Inflammatory macrophage treated with lipopolysaccharide for 1 hour (primary cell): ENCODE measurements around the gene TRAPPC12.

ENCODE experiments used
- DNase-seq, 2 donors: peaks; one replicate each; pipeline ENCODE4 v3.0.0-alpha.2; 2020 to 2022

The TRAPPC12 gene

DNA sequence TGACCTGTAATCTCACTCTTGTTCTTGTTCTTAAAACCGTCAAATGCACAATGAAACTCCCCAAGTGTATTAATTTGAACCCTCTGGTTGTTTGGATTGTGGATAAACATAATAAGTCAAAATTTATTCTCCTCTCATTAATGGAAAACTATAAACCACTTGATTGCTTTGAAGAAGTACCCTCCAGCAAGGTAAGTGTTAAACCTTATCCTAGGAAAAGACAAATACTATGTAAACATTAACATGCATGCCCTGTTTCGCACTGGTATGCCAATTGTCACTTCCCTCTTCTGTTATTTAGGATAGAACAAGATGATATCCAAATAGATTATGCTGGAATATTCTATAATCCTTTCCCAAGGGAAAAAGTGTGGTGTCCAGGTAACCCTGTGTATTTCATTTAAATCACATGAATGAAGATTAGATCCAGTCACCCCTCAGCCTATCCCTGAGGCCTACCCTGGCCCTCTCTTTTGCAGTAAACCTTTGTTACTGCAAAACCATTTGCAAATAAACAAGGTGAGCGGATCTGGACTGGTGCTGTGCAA, 138.5 kb downstream of the TRAPPC12 start:
- no peak for DNase-seq

GRCh38 chr2:3518496-3519254, 139.2 kb downstream of the TRAPPC12 start:
- DNase-seq = peak; percentile 93 to 96

- peak; percentile 83 to 88 for DNase-seq
Measured at GRCh38 chr2:3519255-3520205, 140.0 kb downstream of the TRAPPC12 start, which contains the start of gene ADI1. ADI1 (minus strand) TSS chr2:3519531; CDS start chr2:3519487, 44 bp downstream.

DNA sequence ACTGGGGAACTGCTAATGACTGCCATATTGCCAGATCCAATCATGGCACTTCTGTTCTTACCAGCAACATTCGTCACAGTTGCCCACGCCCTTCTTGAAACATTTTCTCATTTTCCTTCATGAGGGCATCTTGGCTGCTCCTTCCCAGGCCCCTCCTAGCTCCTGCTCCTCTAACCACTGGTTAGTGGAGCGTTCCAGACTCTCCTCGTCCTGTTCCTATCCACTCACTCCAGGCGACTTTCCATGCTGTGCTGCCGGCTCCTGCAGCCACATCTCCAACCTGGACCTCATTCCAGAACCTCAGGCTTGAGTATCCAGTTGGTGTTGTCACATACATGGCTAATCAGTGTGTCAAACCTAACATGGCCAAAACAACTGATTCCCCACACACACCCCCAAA, 141.1 kb downstream of the TRAPPC12 start:
- DNase-seq = no peak

GRCh38 chr2:3522961-3523421, 143.5 kb downstream of the TRAPPC12 start:
- no peak for DNase-seq

- peak; percentile 70 to 78 for DNase-seq
Measured at GRCh38 chr2:3523551-3524041, 144.1 kb downstream of the TRAPPC12 start.

DNA sequence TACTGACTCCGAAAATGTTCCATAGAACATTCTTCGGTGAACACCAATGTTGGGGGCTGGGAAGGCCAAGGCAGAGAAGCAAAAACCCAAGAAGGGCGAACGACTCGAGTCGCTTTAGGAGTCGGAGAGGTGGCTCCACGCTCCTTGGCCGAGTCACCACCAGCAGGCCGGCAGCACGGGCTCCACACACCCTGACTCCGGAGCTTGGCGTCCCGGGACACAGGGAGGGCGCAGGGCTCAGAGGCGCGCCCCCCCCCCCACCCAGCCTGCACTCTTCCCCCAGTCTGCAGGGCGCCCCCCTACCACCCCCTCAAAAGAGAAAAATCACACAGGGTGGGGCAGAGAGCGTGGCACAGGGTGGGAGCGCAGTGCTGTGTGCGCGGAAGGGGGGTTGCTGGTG, 147.4 kb downstream of the TRAPPC12 start:
- no peak for DNase-seq

DNA sequence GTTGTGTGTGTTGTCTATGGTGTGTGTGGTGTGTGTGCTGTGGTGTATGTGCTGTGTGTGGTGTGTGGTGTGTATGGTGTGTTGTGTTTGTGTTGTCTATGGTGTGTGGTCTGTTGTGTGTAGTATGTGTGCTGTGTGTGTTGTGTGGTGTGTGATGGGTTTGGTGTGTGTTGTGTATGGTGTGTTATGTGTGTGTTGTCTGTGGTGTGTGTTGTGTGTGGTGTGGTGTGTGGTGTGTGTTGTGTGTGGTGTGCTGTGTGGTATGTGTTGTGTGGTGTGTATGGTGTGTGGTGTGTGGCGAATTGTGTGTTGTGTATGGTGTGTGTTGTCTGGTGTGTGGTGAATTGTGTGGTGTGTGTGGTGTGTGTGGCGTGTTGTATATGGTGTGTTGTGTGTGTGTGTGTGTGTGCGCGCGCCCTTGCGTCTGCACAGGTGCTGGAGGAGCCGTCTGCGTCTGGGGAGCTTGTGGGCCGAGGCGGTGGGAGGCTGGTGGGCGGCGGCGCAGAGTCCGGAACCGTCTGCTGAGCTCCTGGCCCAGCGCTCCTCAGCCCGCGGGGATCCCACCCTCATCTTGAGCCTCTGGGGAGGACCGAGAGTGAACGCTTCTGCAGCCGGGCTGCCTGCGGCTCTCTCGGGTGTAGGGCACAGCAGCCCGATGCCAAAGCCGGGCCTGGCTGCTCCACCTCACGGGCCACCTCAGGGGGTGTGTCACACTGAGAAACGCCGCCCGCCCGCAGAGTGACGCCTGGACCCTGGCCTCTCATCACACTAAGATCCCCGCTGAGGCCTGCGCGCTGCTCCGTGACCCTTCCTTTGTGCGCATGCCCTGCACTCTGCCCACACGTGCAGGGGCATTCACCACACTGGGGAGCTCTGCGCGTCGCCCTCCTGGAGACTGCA, 148.6 kb downstream of the TRAPPC12 start:
- no peak for DNase-seq
